ENCODE results near the gene NAPEPLD.
"Not testable (repeated sequence)": the region's sequence is repeated elsewhere in the genome, so short reads cannot be mapped to it uniquely, and the experiment has no call there.

NAPEPLD gene

DNA sequence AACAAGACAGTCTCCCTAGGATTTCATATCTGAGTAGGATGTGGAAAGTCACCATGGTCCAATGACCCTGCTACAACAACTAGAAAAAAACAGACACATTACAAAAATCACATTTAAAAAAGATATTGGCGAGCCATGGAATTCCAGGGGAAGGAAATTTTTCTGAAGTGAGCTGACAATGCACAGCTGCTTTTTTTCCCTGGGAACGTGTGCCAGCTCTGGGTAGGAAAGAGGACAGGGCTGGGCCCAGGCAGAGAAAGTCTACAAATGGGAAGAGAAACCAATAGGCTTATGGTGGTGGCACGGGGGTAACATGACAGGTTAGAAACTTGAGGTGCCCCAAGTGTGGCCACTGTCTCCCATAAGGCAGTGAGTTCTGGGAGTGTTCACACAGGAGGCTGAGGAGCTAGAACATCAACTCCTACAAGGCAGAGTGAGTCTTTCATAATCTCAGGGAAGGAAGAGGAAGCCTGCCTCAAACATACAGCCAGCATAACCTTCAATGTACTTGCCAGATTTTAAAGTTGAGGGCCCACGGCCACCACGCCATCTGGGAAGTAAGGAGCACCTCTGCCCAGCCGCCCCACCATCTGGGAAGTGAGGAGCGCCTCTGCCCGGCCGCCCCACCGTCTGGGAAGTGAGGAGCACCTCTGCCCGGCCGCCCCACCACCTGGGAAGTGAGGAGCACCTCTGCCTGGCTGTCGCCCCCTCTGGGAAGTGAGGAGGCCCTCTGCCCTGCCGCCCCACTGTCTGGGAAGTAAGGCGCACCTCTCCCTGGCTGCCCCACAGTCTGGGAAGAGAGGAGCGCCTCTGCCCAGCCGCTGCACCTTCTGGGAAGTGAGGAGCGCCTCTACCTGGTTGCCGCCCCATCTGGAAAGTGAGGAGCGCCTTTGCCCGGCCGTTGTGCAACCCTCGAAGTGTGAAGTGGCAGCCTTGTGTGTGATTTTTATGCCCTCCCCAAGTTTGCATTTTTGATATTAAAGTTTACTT, 80.2 kb downstream of the NAPEPLD start:
- DNase-seq (no peak), ATAC-seq (no peak)

DNA sequence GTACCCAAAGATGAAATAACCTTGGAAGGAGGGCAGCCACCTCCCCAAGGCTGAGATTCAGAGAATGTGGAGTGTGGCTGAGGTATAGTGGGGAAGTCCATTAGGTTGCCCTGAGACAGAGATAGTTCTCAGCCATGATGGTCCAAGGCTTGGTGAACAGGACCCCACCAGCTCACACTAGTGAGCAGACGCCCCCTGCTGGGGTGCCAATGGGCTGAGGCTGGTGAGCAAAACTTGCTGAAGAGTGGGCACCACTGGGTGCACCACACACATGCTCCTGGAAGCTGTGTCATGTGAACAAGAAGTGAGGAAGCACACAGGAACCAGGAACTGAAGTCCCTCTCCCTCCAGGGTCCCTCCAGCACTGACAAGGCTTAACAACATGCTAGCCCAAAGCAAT, 83.2 kb downstream of the NAPEPLD start:
- DNase-seq (peak; percentile 71), ATAC-seq (peak; percentile 85)

DNA sequence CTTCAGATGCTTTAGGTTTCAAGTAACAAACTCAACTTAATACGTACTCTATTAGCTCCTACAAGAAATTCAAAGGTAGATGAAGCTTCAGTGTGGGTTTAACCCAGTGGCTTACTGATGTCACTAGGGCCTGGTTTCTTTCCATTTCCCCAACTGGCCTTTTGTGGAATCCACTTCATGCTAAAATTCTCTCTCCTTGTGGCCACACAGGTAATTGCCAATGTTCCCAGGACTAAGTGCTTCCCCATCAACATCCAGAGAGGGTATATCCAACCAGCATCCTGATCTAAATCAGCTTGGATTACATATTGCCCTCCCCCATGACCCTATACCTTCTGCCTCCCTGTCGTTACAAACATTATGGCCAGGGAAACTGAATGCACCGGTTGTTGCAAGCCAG, 85.0 kb downstream of the NAPEPLD start:
- DNase-seq (no peak), ATAC-seq (no peak)

DNA sequence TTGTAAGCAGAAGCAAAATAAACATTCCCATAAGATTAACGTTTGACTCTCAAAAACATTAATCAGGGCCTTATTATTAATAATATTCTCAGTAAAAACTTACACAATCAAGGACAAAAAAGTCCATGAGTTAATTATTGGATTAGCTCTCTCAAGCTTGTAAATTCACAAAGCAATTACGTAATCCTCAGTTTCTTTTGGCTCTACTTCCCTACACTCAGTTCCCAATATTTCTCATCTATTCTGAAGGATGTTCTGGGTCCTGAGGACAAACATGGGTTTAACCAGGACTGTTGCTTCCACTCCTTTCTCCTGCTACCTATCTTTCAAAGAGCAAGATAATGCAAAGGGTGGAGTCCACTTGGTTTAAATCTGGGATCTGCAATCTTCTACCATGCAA, 89.4 kb downstream of the NAPEPLD start:
- no peak for DNase-seq
- no peak for ATAC-seq

DNA sequence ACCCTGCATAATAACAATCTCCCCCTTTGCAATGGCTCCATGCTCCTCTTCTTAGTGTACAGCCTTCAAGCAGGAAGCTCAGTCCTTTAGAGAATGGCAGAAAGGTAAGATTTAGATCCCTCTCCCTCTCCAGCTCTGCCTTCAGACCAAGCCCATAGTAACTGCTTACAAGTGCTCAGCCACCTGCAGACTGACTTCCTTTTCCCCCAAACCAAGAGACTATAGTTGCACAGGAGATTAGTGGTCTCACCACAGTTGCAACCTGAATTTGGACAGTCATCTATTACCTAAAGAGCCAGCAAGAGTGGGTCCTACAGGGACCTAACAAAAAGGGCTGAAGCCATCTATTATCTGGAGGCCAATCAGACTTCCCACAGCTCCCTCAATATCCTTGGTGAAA, 90.8 kb downstream of the NAPEPLD start:
- DNase-seq: no peak
- ATAC-seq: no peak

DNA sequence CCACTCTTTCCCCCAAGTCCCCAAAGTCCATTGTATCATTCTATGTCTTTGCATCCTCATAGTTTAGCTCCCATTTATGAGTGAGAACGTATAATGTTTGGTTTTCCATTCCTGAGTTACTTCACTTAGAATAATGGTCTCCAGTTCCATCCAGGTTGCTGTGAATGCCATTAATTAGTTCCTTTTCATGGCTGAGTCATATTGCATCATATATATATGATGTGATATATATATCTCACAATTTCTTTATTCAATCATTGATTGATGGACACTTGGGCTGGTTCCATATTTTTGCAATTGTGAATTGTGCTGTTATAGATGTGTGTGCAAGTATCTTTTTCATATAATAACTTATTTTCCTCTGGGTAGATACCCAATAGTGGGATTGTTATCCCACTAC, 92.9 kb downstream of the NAPEPLD start:
- not testable (repeated sequence) for ATAC-seq, DNase-seq

DNA sequence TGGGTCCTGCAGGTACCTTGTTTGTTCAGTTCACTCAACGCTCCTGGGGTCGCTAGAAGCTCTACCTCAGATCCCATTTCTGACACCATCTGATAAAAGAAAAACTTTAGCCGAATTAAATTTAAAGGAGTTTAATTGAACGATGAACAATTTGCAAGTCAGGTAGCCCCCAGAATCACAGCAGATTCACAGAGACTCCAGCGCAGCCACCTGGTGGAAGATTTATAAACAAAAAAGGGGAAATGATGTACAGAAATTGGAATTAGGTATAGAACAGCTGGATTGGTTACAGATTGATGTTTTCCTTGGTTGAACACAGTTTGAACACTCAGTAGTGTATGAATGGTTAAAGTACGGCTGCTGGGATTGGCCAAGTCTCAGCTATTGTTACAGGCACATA, 97.4 kb downstream of the NAPEPLD start:
- ATAC-seq (no peak), DNase-seq (no peak)
